Vagina (tissue), 2 donors: ENCODE measurements around the gene MSI2.

Experiments
- POLR2A ChIP-seq, 2 donors: fragments of 450-650 bp; IDR thresholded peaks; one replicate each; pipeline ENCODE4 v1.6.1; 2017; ENCODE audit warnings: antibody characterized with exemption in 2 of 2, mild to moderate bottlenecking in 2 of 2, moderate library complexity in 2 of 2
- POLR2AphosphoS5 ChIP-seq, 2 donors: sonication (generic); formaldehyde crosslinking; IDR thresholded peaks; one replicate each; pipeline ENCODE4 v1.9.0; 2017; ENCODE audit warnings: antibody characterized with exemption in 2 of 2, mild to moderate bottlenecking in 2 of 2, low read depth in 1 of 2; ENCODE audit not compliant: insufficient read depth in 1 of 2
- TF ChIP-seq, protein P1 (sequence below), 3 experiments: fragments of 450-650 bp in 2 of 3; fragments of 200-600 bp in 1 of 3; sonication (generic) in 1 of 3; IDR thresholded peaks; one replicate each; pipeline ENCODE4 v1.5.1; 2017 to 2019; ENCODE audit warnings: antibody characterized with exemption in 3 of 3, mild to moderate bottlenecking in 2 of 3, moderate library complexity in 2 of 3

DNA sequence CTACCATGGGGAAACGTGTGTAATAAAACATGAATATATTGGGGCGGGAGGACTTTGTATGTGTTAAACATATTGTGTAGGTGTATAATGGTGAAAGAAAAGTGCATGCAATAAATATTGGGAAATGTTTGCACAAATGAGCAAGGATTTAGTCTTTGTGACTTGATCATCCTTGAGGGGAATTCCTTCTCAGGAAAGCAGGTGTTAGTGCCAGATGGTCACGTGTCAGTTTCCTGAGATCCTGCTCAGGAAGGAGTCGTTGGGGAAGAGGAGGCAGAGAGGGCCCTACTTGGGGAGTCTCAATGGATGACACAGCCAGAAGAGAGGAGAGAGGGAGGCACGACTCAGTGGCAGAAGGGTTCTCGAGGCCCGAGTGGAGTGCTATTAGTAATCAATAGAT, 53.2 kb downstream of the MSI2 start:
- TF ChIP-seq POLR2AphosphoS5 (IDR thresholded peaks at IDR 0.05; ENCODE audit: insufficient read depth in 1 of 2, low read depth in 1 of 2), result no peak
- TF ChIP-seq, protein P1, sequence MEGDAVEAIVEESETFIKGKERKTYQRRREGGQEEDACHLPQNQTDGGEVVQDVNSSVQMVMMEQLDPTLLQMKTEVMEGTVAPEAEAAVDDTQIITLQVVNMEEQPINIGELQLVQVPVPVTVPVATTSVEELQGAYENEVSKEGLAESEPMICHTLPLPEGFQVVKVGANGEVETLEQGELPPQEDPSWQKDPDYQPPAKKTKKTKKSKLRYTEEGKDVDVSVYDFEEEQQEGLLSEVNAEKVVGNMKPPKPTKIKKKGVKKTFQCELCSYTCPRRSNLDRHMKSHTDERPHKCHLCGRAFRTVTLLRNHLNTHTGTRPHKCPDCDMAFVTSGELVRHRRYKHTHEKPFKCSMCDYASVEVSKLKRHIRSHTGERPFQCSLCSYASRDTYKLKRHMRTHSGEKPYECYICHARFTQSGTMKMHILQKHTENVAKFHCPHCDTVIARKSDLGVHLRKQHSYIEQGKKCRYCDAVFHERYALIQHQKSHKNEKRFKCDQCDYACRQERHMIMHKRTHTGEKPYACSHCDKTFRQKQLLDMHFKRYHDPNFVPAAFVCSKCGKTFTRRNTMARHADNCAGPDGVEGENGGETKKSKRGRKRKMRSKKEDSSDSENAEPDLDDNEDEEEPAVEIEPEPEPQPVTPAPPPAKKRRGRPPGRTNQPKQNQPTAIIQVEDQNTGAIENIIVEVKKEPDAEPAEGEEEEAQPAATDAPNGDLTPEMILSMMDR (IDR thresholded peaks at IDR 0.05), result no peak
- no peak for TF ChIP-seq POLR2A (IDR thresholded peaks at IDR 0.05)
